ENCODE data around the gene VPS13D. TPM values are rescaled to one million over a fixed set of nuclear protein-coding genes. Genes with fewer than 3 reads are reported as not detected.

Gene VPS13D
- total RNA-seq, 1 experiment from 2014 or later: 33.1 TPM

- Histone ChIP-seq H3K27me3 (ENCODE audit: control insufficient read depth, insufficient read depth, low read length) (no peaks in the 10 kb centered on the region), H3K36me3 (ENCODE audit: control insufficient read depth, insufficient read depth, low read length) (peaks cover 6% of the 10 kb centered on the region), H3K9me3 (ENCODE audit: control insufficient read depth, insufficient read depth, low read depth, low read length) (no peaks in the 10 kb centered on the region), H3K4me1 (ENCODE audit: control insufficient read depth, insufficient read depth, low read length) (peaks cover 3% of the 10 kb centered on the region), H3K27ac (ENCODE audit: low read length) (no peak overlapping the region), H3K4me3 (ENCODE audit: low read depth in 2 of 2, low read length in 2 of 2) (no peak overlapping the region)
- POLR2A ChIA-PET: no interaction called here
- in situ Hi-C loops (cut with HindIII; ENCODE audit: low pct_unique_long_range_greater_than_20kb, low sequenced_read_pairs) (no loop called here), intact Hi-C loops (cut with micrococcal nuclease; ENCODE audit: unreplicated experiment) (no loop called here)
- no peak for ATAC-seq
- DNase-seq (ENCODE audit: low read depth, low spot score): no peak
- CTCF ChIA-PET: no interaction called here
- TF ChIP-seq REST (IDR thresholded peaks at IDR 0.05; ENCODE audit: insufficient read depth in 1 of 2, low read depth in 2 of 2, low read length in 1 of 2): no peak
- TF ChIP-seq SIN3A (IDR thresholded peaks at IDR 0.05; ENCODE audit: borderline replicate concordance, insufficient read depth, low read depth, low read length): no peak
- no peak for TF ChIP-seq TCF7L2 (IDR thresholded peaks at IDR 0.05; ENCODE audit: low read depth, low read length)
- TF ChIP-seq POLR2AphosphoS5 (IDR thresholded peaks at IDR 0.05; ENCODE audit: low read depth, low read length): no peak
- TF ChIP-seq CTCF (IDR thresholded peaks at IDR 0.05): no peak
- no TSS peak for BruUV-seq (replicated peaks)
These were observed 145.5 kb downstream of the VPS13D start for GRCh38 chr1:12375133-12375829.

GRCh38 chr1:12376236-12377045 is 146.6 kb downstream of the VPS13D start:
- in situ Hi-C loops (cut with HindIII; ENCODE audit: low pct_unique_long_range_greater_than_20kb, low sequenced_read_pairs): no loop called here
- 0 out of 2 replicates have a peak overlapping the region, but pooled peaks have one; percentile 31 for H3K27ac ChIP-seq (ENCODE audit: low read length)
- DNase-seq (ENCODE audit: low read depth, low spot score): no peak
- H3K36me3 ChIP-seq (ENCODE audit: control insufficient read depth, insufficient read depth, low read length): peaks cover 6% of the 10 kb centered on the region
- no peaks in the 10 kb centered on the region for H3K9me3 ChIP-seq (ENCODE audit: control insufficient read depth, insufficient read depth, low read depth, low read length)
- BruUV-seq (replicated peaks): no TSS peak
- TF ChIP-seq TCF7L2 (IDR thresholded peaks at IDR 0.05; ENCODE audit: low read depth, low read length): no peak
- TF ChIP-seq SIN3A (IDR thresholded peaks at IDR 0.05; ENCODE audit: borderline replicate concordance, insufficient read depth, low read depth, low read length): no peak
- TF ChIP-seq REST (IDR thresholded peaks at IDR 0.05; ENCODE audit: insufficient read depth in 1 of 2, low read depth in 2 of 2, low read length in 1 of 2): no peak
- no peak for TF ChIP-seq POLR2AphosphoS5 (IDR thresholded peaks at IDR 0.05; ENCODE audit: low read depth, low read length)
- no peak for TF ChIP-seq CTCF (IDR thresholded peaks at IDR 0.05)
- H3K4me3 ChIP-seq (ENCODE audit: low read depth in 2 of 2, low read length in 2 of 2): no peak overlapping the region
- ChIA-PET CTCF (no interaction called here), POLR2A (no interaction called here)
- intact Hi-C loops (cut with micrococcal nuclease; ENCODE audit: unreplicated experiment): no loop called here
- peaks cover 14% of the 10 kb centered on the region for H3K4me1 ChIP-seq (ENCODE audit: control insufficient read depth, insufficient read depth, low read length)
- ATAC-seq: no peak
- no peaks in the 10 kb centered on the region for H3K27me3 ChIP-seq (ENCODE audit: control insufficient read depth, insufficient read depth, low read length)

Measured in Panc1 (cell line).